GM19463 (cell line): Measurements from ENCODE around the gene PNPLA7.
"Not testable (repeated sequence)": the region's sequence is repeated elsewhere in the genome, so short reads cannot be mapped to it uniquely, and the experiment has no call there.

Source experiments
- ATAC-seq: cut with Tn5 transposase; IDR thresholded peaks from one replicate; pipeline ENCODE4 v1.9.1; 2021; ENCODE audit warnings: mild to moderate bottlenecking, moderate library complexity; ENCODE audit not compliant: unreplicated experiment

PNPLA7 gene

DNA sequence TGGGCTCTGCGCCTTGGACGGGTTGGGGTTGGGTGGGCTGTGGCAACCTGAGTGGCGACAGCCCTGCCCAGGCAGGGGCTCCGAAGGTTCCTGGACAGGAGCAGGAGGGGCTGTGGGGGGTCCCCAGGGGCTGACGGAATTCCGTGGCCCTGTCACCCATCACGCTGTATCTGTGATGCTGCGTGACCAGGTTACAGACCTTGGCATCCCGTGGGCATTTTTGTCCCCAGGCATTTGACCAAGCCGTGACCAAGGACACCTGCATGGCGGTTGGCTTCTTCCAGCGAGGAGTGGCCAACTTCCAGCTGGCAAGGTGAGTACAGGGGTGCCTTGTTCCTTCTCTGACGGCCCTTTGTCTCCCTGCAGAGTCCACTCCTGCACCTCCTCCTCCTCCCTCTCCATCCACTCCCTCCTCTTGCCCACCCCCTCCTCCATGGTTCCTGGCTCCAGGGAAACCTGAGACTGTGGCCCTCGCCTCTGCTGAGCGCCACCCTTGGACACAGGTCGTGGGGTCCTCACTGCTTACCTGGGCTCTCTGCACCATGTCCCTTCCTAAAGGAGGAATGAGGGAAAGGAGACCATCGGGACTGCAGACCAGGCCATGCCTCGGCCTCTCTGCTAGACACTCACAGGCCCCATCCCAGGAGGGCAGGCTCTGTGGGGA, 124.1 kb downstream of the PNPLA7 start:
- ATAC-seq = no peak

GRCh38 chr9:137423514-137424291, 126.5 kb downstream of the PNPLA7 start:
- ATAC-seq = peak; percentile 30

GRCh38 chr9:137422604-137423513, 127.3 kb downstream of the PNPLA7 start, which contains the start of the genes EXD3 and NOXA1:
EXD3 (minus strand) TSS chr9:137423162; CDS start chr9:137395357, 27,805 bp downstream.
NOXA1 (plus strand) TSS chr9:137423393; CDS start chr9:137423530, 137 bp downstream.
- ATAC-seq = peak; percentile 79

DNA sequence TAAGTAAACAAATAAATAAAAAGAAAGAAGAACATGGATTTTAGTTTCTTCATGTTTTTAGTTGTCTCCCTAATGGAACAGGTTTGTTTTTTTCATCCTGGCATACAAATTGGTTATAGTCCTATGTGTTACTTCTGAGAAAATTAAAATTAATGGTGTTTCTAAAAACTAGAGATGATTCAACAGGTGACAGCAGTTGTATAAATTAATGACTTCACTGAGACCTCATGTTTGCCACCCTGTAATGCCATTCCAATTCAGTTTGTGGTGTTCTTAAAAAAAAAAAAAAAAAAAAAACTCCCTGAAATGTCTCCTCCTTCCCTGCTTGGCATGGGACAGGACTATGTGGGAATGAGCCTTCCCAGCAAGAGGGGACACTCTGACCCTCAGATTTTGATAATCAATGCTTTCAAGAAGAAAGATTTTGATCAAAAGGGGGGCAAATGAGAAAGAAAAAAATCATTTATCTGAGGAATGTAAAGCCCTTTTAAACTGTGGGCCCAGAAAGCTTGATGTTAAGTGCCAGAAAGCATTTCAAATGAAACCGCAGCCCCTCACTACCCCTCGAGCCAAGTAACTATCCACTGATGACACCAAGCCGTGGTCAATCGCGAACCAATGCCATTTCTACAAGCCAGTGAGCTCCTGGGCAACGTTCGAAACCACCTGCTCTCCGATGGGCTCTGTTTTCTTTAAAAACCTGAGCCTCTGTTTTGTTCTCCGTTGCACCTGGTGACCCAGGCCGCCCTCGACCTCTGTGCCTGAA, 128.2 kb downstream of the PNPLA7 start:
- ATAC-seq = no peak

GRCh38 chr9:137417161-137418021, 132.8 kb downstream of the PNPLA7 start:
- ATAC-seq = no peak

DNA sequence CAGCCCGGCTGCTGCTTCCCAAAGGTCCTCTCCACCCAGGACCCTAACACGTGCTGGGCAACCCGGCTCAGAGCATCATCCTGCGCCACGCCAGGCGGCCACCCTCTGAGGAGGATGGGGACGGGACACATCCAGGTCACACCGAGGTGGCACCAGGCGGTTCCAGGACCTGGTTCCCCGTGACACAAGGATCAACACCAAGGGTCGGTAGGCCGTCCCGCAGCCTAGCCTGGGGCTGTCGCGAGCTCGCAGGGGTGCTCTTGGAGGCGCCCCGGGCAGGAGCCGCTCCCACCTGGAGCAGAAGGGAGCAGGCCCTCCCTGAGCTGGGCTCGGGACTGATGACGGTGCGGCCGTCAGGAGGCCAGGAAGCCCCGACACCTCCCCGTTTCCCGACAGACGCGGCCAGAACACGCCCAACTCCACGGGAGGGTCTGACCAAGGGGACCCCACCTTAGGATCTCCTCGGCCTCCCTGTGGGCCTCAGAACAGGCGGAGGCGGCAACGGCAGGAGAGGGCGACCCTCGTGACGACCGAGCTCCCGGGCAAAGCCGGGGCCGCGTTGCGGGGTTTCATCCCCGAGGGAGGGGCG, 133.5 kb downstream of the PNPLA7 start:
- no peak for ATAC-seq

DNA sequence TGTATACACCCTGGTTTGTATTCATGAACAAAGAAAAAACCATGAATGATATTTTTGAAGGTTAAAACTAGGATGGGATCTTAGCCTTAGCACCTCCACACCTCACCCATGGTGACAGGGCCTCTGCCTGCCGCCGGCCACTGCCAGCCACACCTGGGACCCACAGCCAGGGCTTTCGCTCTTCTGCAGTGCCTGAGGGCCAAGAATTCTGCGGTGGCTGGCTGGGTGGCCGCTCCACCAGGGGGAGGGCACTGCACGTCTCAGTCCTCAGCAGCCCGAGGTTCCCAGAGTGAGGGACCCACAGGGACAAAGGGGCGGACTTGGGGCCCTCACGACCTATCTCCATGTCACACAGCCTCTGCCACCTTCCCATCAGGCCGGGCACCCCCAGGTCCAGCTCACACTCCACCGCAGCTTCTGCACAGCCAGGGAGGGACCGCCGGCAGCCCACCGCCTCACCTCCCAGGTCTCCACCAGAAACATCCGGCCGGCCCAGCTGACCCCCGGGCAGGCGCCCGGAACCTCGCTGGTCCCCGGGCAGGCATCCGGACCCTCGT, 134.1 kb downstream of the PNPLA7 start:
- ATAC-seq = no peak

DNA sequence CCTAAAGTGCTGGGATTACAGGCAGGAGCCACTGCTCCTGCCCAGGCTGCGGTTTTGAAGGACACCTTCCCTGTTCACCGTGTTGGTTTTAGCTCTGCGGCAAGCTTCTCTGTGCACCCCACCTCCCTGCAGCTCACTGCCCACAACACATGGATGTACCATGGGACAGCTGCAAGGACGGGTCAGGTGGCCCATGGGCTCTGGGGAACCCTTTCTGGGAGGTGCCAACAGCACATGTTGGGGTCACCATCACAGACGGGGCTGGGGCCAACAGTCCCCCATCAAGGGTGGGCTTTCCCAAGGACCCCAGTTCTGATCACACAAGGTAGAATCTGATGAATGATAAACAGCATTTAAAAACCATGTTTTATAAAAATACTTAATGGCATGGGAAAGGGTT, 134.8 kb downstream of the PNPLA7 start:
- no peak for ATAC-seq

GRCh38 chr9:137412431-137412830, 137.8 kb downstream of the PNPLA7 start:
- ATAC-seq = no peak

- no peak for ATAC-seq
Measured at GRCh38 chr9:137411645-137412380, 138.4 kb downstream of the PNPLA7 start.

DNA sequence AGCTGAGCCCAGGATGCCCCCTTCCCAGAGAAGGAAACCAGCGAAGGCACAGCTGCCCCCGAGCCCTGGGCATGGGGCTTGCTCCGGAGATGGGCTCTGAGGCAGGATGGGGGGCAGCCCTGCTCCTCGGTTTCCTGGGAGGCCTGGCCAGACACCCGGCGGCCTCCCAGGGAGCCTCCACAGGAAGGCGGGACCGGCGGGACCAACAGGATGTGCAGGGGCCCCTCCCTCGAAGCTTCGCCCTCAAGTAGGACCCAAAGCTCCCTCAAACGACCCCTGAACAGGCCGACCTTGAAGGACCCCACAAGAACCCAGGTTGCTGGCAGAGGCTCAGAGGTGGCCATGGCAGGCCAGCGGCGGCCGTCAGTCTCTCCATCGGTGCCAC, 138.9 kb downstream of the PNPLA7 start:
- ATAC-seq = no peak

GRCh38 chr9:137410891-137411249, 139.3 kb downstream of the PNPLA7 start:
- no peak for ATAC-seq

- not testable (repeated sequence) for ATAC-seq
Measured at GRCh38 chr9:137410236-137410890, 139.8 kb downstream of the PNPLA7 start.
